ENCODE results near the gene ZNF526.
"Not testable (repeated sequence)": the region's sequence is repeated elsewhere in the genome, so short reads cannot be mapped to it uniquely, and the experiment has no call there.

The ZNF526 gene

GRCh38 chr19:42246922-42247639, 27.0 kb downstream of the ZNF526 start:
- no peak for DNase-seq

- no peak for DNase-seq
Observed at GRCh38 chr19:42247640-42248199, 27.6 kb downstream of the ZNF526 start.

GRCh38 chr19:42248270-42249148, 28.4 kb downstream of the ZNF526 start:
- DNase-seq: no peak

GRCh38 chr19:42249149-42249750, 29.1 kb downstream of the ZNF526 start:
- no peak for DNase-seq

GRCh38 chr19:42249769-42250168, 29.7 kb downstream of the ZNF526 start:
- no peak for DNase-seq

GRCh38 chr19:42250183-42250665, 30.1 kb downstream of the ZNF526 start:
- DNase-seq: no peak

GRCh38 chr19:42250666-42251531, 30.8 kb downstream of the ZNF526 start:
- DNase-seq: no peak

GRCh38 chr19:42251572-42252358, 31.7 kb downstream of the ZNF526 start:
- DNase-seq: no peak

- no peak for DNase-seq
Observed at GRCh38 chr19:42252365-42253244, 32.5 kb downstream of the ZNF526 start.

GRCh38 chr19:42253245-42254088, 33.4 kb downstream of the ZNF526 start:
- DNase-seq: peak; percentile 89

- DNase-seq: peak; percentile 70
Observed at GRCh38 chr19:42254089-42254849, 34.2 kb downstream of the ZNF526 start.

- DNase-seq: peak; percentile 96
Observed at GRCh38 chr19:42254850-42255765, 35.0 kb downstream of the ZNF526 start, which contains the start of gene ERF. TSS of gene ERF (minus strand) at chr19:42255128. CDS start at chr19:42254999, 129 bp downstream.

GRCh38 chr19:42255766-42256745, 35.9 kb downstream of the ZNF526 start:
- peak; percentile 80 for DNase-seq

GRCh38 chr19:42257842-42258241, 37.7 kb downstream of the ZNF526 start:
- not testable (repeated sequence) for DNase-seq

- no peak for DNase-seq
Observed at GRCh38 chr19:42261763-42262162, 41.7 kb downstream of the ZNF526 start.

- DNase-seq: not testable (repeated sequence)
Observed at GRCh38 chr19:42266105-42266504, 46.0 kb downstream of the ZNF526 start.

All from islet precursor cell (in vitro differentiated cells).